GM12892 (cell line): ENCODE measurements around the gene DCC.

Source experiments
- POLR2A ChIP-seq: IDR thresholded peaks from 2 replicates; pipeline ENCODE4 v1.6.1; 2011; ENCODE audit warnings: low read depth, low read length, control low read depth
- POLR2AphosphoS5 ChIP-seq: IDR thresholded peaks from 2 replicates; pipeline ENCODE4 v1.6.1; 2011; ENCODE audit warnings: low read depth, low read length, control low read depth

DNA sequence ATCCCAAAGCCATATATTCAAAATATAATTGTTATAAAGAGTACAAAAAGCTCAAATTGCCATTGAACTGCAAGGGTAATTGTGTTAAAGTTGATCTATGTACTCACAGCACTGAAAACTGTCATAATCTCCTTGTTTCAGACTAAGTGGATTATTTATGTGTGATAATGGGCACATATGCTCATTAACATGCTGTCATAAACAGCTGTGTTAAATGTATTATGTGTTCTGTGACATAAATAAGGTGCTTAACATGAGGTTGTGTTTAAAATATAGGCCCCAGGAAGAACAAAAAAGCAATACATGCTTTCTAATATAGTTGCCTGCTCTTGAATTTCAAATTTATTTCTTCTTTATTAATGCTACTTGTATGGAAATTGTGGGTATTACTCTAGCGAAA, 409.5 kb downstream of the DCC start:
- TF ChIP-seq POLR2A (no peak), POLR2AphosphoS5 (no peak)
